H1 (cell line): ENCODE data around the gene HOGA1. TPM values are rescaled to one million over a fixed set of nuclear protein-coding genes. Genes with fewer than 3 reads are reported as not detected.

Source experiments
- JUN ChIP-seq: IDR thresholded peaks from 2 replicates; pipeline ENCODE4 v1.6.1; 2011; ENCODE audit warnings: low read depth, mild to moderate bottlenecking, improper control_type of control experiment, low read length
- polyA plus RNA-seq, 7 experiments: library from polyadenylated mRNA; depleted of rRNA in 3 of 7; stranded (reverse) in 5 of 7; unstranded in 2 of 7; fragments of >200 nt in 5 of 7; fragments of 200-250 nt in 2 of 7; gene quantifications; 1 replicate in 5 of 7; 2 replicates in 1 of 7; 4 replicates in 1 of 7; pipeline versions ENCODE4 v1.2.1 to v1.2.3, GENCODE V29; 2011 to 2013; ENCODE audit warnings: missing spikeins in 2 of 7, mixed read lengths in 2 of 7
- total RNA-seq: library from RNA; stranded (reverse); fragmentation: NEBNext Ultra II Directional; extraction: Animal tissue kit (Norgen Biotek cat#: 25700); gene quantifications from 2 replicates; pipeline ENCODE4 v1.2.1, GENCODE V29; 2021

The HOGA1 gene
- total and polyA plus RNA-seq, 2 of the 8 experiments (the other 6 are each of a cell fraction or from before 2014, with no cell fraction given) = 0.28 to 1.00 TPM

GRCh38 chr10:97629289-97629688, 45.1 kb downstream of the HOGA1 start (continued):
- TF ChIP-seq JUN = no peak
